Measurements from ENCODE around the gene BCL11B.

DNA sequence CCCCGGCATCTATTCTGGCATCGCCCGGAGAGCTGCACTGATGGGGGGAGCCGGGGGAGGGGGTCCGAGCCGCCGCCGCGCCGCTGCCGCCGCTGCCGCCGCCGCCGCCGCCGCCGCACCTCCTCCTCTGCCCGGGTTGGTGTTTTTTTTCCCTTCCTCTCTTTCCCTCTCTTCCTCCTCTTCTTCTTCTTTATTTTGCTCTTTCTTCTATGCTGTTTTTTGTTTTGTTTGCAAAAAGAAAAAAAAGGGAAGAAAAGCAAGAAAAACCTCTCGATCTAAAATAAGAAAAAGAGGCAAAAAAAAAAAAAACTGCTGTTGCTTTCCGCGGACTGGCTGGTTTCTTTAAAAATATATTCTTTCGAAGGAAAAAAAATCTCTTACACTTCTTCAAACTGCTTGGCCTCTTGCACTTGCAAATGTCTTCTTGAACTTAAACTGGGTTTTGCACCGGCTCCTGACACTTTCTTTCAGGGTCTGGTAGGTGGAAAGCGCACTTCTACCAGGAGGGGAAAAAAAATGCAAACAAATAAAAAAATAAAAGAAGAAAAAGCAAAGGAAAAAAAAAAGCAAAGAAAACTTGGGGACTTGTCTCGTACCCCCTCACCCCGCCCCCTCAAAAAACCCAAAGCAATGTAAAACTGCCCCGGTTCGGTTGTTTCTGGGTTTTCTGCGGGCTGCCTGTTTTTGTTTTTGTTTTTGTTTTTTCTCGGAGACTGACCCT, 616 bp downstream of the BCL11B start:
- TF ChIP-seq POLR2AphosphoS5 (IDR thresholded peaks at IDR 0.05; ENCODE audit: insufficient read depth in 1 of 2, low read depth in 1 of 2) (no peak), CTCF (IDR thresholded peaks at IDR 0.05) (no peak), POLR2A (IDR thresholded peaks at IDR 0.05) (no peak)

All from vagina (tissue), 2 donors.